Prostate gland (tissue), 2 donors: ENCODE measurements around the gene TMCO6. TPM values are rescaled to one million over a fixed set of nuclear protein-coding genes. Genes with fewer than 3 reads are reported as not detected.

Experiments used
- DNase-seq: peaks from one replicate; pipeline ENCODE4 v3.0.0-alpha.2; 2019; ENCODE audit warnings: low spot score
- H3K27ac ChIP-seq, 2 donors: fragments of 200-600 bp; sonication (generic); 2 replicates each; pipeline ENCODE4 v1.5.1; 2017 to 2019
- H3K27me3 ChIP-seq: fragments of 200-600 bp; sonication (generic); replicated peaks from 2 replicates; pipeline ENCODE4 v1.5.1; 2019; ENCODE audit not compliant: insufficient read depth
- H3K36me3 ChIP-seq, 2 donors: fragments of 200-600 bp; sonication (generic); 1 replicate in 1 of 2; 2 replicates in 1 of 2; pipeline versions ENCODE4 v1.5.1 to v1.8.1; 2017 to 2019
- H3K4me1 ChIP-seq: fragments of 200-600 bp; sonication (generic); replicated peaks from 2 replicates; pipeline ENCODE4 v1.5.1; 2019
- H3K4me3 ChIP-seq, 2 donors: fragments of 200-600 bp; sonication (generic); 2 replicates each; pipeline ENCODE4 v1.5.1; 2017 to 2019
- H3K9me3 ChIP-seq: fragments of 200-600 bp; sonication (generic); 2 replicates; pipeline ENCODE4 v1.5.1; 2017
- CTCF ChIP-seq, 4 experiments: fragments of 200-600 bp in 2 of 4; fragments of 450-650 bp in 2 of 4; sonication (generic) in 2 of 4; IDR thresholded peaks; 1 replicate in 3 of 4; 2 replicates in 1 of 4; pipeline ENCODE4 v1.5.1; 2016 to 2019; ENCODE audit warnings: antibody characterized with exemption in 4 of 4, mild to moderate bottlenecking in 2 of 4, moderate library complexity in 2 of 4
- POLR2A ChIP-seq: fragments of 450-650 bp; IDR thresholded peaks from one replicate; pipeline ENCODE4 v1.6.1; 2016; ENCODE audit warnings: antibody characterized with exemption, mild to moderate bottlenecking
- POLR2AphosphoS5 ChIP-seq: sonication (generic); formaldehyde crosslinking; IDR thresholded peaks from one replicate; pipeline ENCODE4 v1.6.1; 2017; ENCODE audit warnings: antibody characterized with exemption
- WGBS: methylation state at CpG from one replicate; pipeline ENCODE4 v1.1.5; 2018; 5-methylcytosine and 5-hydroxymethylcytosine counted together
- intact Hi-C: fragments of 100-400 bp; cut with DNase I; formaldehyde crosslinking; loops from one replicate; pipeline ENCODE4 v1.14.2; 2022
- total RNA-seq, 2 donors: library from RNA; depleted of rRNA; stranded (reverse); fragments of >200 nt; gene quantifications; one replicate each; pipeline ENCODE4 v1.1.0, GENCODE V29; 2016

The TMCO6 gene
- total RNA-seq, 2 donors from 2014 or later: 45.6 to 124 TPM

GRCh38 chr5:140603734-140604133 is 35.5 kb upstream of the TMCO6 start:
- H3K4me3 ChIP-seq: no peak overlapping the region
- no peak for DNase-seq
- TF ChIP-seq CTCF (IDR thresholded peaks at IDR 0.05) (no peak), POLR2A (no peak), POLR2AphosphoS5 (no peak)
- intact Hi-C loops: no loop called here
- H3K27me3 ChIP-seq: no peaks in the 10 kb centered on the region
- H3K9me3 ChIP-seq: no peaks in the 10 kb centered on the region
- no peak overlapping the region for H3K27ac ChIP-seq
- H3K36me3 ChIP-seq: no peaks in the 10 kb centered on the region
- H3K4me1 ChIP-seq: no peaks in the 10 kb centered on the region
- 91% methylated on average over 2 of the region's 2 CpGs for whole genome bisulfite sequencing

- Histone ChIP-seq H3K4me3 (no peak overlapping the region), H3K27ac (no peak overlapping the region), H3K36me3 (no peaks in the 10 kb centered on the region), H3K9me3 (no peaks in the 10 kb centered on the region), H3K4me1 (no peaks in the 10 kb centered on the region), H3K27me3 (no peaks in the 10 kb centered on the region)
- DNase-seq: no peak
- TF ChIP-seq POLR2A (no peak), POLR2AphosphoS5 (no peak), CTCF (IDR thresholded peaks at IDR 0.05) (no peak)
- intact Hi-C loops: no loop called here
- WGBS: 87% methylated on average over 3 of the region's 3 CpGs
Observed at GRCh38 chr5:140605879-140606278, 33.4 kb upstream of the TMCO6 start.

GRCh38 chr5:140607031-140607430 is 32.2 kb upstream of the TMCO6 start:
- 80% methylated on average over 2 of the region's 2 CpGs for WGBS
- Histone ChIP-seq H3K4me1 (no peaks in the 10 kb centered on the region), H3K27ac (no peak overlapping the region), H3K9me3 (no peaks in the 10 kb centered on the region), H3K27me3 (no peaks in the 10 kb centered on the region), H3K4me3 (no peak overlapping the region), H3K36me3 (no peaks in the 10 kb centered on the region)
- intact Hi-C loops: no loop called here
- DNase-seq: no peak
- no peak for TF ChIP-seq POLR2AphosphoS5
- no peak for TF ChIP-seq CTCF (IDR thresholded peaks at IDR 0.05)
- no peak for TF ChIP-seq POLR2A

DNA sequence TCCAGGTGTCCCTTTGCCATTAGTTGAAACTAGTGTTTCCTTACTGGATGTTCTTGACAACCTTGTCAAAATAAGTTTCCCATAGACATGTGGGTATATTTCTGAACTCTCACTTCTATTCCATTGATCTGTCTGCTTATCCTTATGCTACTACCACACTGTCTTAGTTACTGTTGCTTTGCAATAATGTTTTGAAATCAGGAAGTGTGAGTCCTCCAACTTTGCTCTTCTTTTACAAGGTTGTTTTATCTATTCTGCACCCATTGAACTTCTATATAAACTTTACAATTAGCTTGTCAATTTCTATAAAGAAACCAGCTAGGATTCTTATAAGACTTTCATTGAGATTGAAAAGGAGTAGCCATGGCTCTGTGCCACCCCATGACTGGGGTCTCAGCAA is 30.5 kb upstream of the TMCO6 start:
- Histone ChIP-seq H3K27ac (peak overlapping the region; percentile 60 to 62), H3K9me3 (no peaks in the 10 kb centered on the region), H3K36me3 (no peaks in the 10 kb centered on the region), H3K4me3 (no peak overlapping the region), H3K27me3 (no peaks in the 10 kb centered on the region), H3K4me1 (no peaks in the 10 kb centered on the region)
- no peak for TF ChIP-seq CTCF (IDR thresholded peaks at IDR 0.05)
- no peak for TF ChIP-seq POLR2AphosphoS5
- no peak for TF ChIP-seq POLR2A
- DNase-seq: no peak
- intact Hi-C loops: no loop called here

GRCh38 chr5:140609126-140609525 is 30.1 kb upstream of the TMCO6 start:
- peak; percentile 71 for DNase-seq
- no peaks in the 10 kb centered on the region for H3K36me3 ChIP-seq
- H3K4me1 ChIP-seq: no peaks in the 10 kb centered on the region
- no peaks in the 10 kb centered on the region for H3K9me3 ChIP-seq
- no peaks in the 10 kb centered on the region for H3K27me3 ChIP-seq
- TF ChIP-seq POLR2AphosphoS5: peak; percentile 51
- TF ChIP-seq POLR2A: no peak
- H3K4me3 ChIP-seq: no peak overlapping the region
- peak overlapping the region; percentile 60 to 62 for H3K27ac ChIP-seq
- WGBS: 34% methylated on average over 4 of the region's 4 CpGs
- intact Hi-C loops: no loop called here
